Endodermal cell (in vitro differentiated cells): Measurements from ENCODE around the gene MAP3K3. TPM values are rescaled to one million over a fixed set of nuclear protein-coding genes. Genes with fewer than 3 reads are reported as not detected.

ENCODE experiments used
- DNase-seq: peaks from one replicate; pipeline ENCODE4 v3.0.0-alpha.2; 2017
- H3K27ac ChIP-seq: 2 replicates; pipeline ENCODE4 v1.5.1; 2013; ENCODE audit warnings: mild to moderate bottlenecking, low read depth, low read length, moderate library complexity
- H3K27me3 ChIP-seq: 2 replicates; pipeline ENCODE4 v1.6.1; 2013; ENCODE audit warnings: mild to moderate bottlenecking, low read length, moderate library complexity; ENCODE audit not compliant: insufficient read depth, control insufficient read depth, poor library complexity, severe bottlenecking
- H3K36me3 ChIP-seq: 2 replicates; pipeline ENCODE4 v1.7.0; 2013; ENCODE audit warnings: mild to moderate bottlenecking, low read length, moderate library complexity; ENCODE audit not compliant: control insufficient read depth, insufficient read depth
- H3K4me1 ChIP-seq: one replicate; pipeline ENCODE4 v1.7.0; 2013; ENCODE audit warnings: low read length; ENCODE audit not compliant: control insufficient read depth, insufficient read depth
- H3K4me3 ChIP-seq: 2 replicates; pipeline ENCODE4 v1.5.1; 2013; ENCODE audit warnings: mild to moderate bottlenecking, low read length, moderate library complexity
- H3K9ac ChIP-seq: 2 replicates; pipeline ENCODE4 v1.6.1; 2013; ENCODE audit warnings: mild to moderate bottlenecking, low read length, moderate library complexity; ENCODE audit not compliant: poor library complexity, severe bottlenecking; ENCODE audit errors: extremely low read depth
- H3K9me3 ChIP-seq: 2 replicates; pipeline ENCODE4 v1.6.1; 2013; ENCODE audit warnings: mild to moderate bottlenecking, low read length, moderate library complexity; ENCODE audit not compliant: control insufficient read depth
- H3K27ac Mint-ChIP-seq: 2 replicates; pipeline ENCODE4 v1.8.0; 2020; ENCODE audit warnings: mixed read lengths
- H3K27me3 Mint-ChIP-seq: 2 replicates; pipeline ENCODE4 v1.8.0; 2021; ENCODE audit warnings: mild to moderate bottlenecking, mixed read lengths; ENCODE audit not compliant: insufficient read depth
- H3K36me3 Mint-ChIP-seq: 2 replicates; pipeline ENCODE4 v1.8.0; 2020; ENCODE audit warnings: low read depth, mixed read lengths
- H3K4me1 Mint-ChIP-seq: 2 replicates; pipeline ENCODE4 v1.8.0; 2020; ENCODE audit warnings: mixed read lengths
- H3K4me3 Mint-ChIP-seq: 2 replicates; pipeline ENCODE4 v1.8.0; 2020; ENCODE audit warnings: mild to moderate bottlenecking, moderate library complexity, mixed read lengths
- H3K9me3 Mint-ChIP-seq: 2 replicates; pipeline ENCODE4 v1.8.0; 2020; ENCODE audit warnings: mild to moderate bottlenecking, mixed read lengths
- WGBS, 2 experiments: methylation state at CpG; one replicate each; pipeline versions ENCODE4 v1.1.5 to v1.1.7; 2013; ENCODE audit warnings: missing lambda C conversion rate in 2 of 2, mixed read lengths in 1 of 2; ENCODE audit not compliant: insufficient coverage in 1 of 2, insufficient read length in 1 of 2; 5-methylcytosine and 5-hydroxymethylcytosine counted together
- total RNA-seq, 2 donors: library from RNA; stranded (reverse); fragmentation: NEBNext Ultra II Directional in 1 of 2; extraction: Animal tissue kit (Norgen Biotek cat#: 25700) in 1 of 2; gene quantifications; 2 replicates in 1 of 2; 3 replicates in 1 of 2; pipeline ENCODE4 v1.2.1, GENCODE V29; 2021
- TF ChIP-seq, protein P1 (sequence below): fragments of 200-600 bp; sonication (generic); conservative IDR thresholded peaks from 2 replicates; pipeline ENCODE4 v1.5.0; 2021; ENCODE audit warnings: antibody characterized with exemption, mild to moderate bottlenecking

The MAP3K3 gene
- total RNA-seq, 2 donors from 2014 or later, result 19.9 to 23.3 TPM

DNA sequence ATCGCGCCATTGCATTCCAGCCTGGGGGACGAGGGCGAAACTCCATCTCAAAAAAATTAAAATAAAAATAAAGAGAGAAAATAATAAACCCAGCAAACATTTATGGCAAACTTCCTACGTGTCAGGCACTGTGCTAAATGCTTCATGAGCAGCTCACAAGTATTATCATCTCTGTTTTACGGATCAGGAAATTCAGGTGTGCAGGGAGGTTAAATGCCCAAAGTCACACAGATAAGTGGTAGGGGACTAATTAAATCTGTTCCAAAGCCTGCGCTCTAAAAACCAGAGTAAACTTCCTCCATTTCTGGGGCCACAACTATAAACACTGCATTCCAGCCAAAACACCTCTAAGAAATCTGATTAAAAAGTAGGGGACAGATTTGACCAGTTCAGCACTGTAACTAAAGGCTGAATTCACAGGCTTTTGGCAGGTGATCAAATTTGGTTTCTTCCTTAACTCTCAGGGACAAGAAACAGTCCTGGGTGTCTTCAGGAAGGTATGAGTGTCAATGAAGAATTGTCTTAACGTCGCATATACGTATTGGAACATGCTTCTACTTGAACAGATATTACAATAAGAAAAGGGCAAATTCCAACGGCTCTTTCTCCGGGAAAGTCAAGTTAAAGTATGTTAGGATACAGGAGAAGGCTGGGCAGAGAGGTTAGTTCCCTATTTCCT lies 118.4 kb downstream of the MAP3K3 start:
- Histone ChIP-seq H3K4me1 (no peaks in the 10 kb centered on the region), H3K27ac (no peak overlapping the region), H3K36me3 (peaks cover 3% of the 10 kb centered on the region), H3K9ac (peak overlapping the region; percentile 80), H3K9me3 (no peaks in the 10 kb centered on the region), H3K27me3 (no peaks in the 10 kb centered on the region), H3K4me3 (peak overlapping the region; percentile 98)
- Mint-ChIP-seq H3K36me3 (peaks cover 5% of the 10 kb centered on the region), H3K4me3 (peak overlapping the region; percentile 87), H3K4me1 (peaks cover 5% of the 10 kb centered on the region), H3K9me3 (no peaks in the 10 kb centered on the region), H3K27ac (peak overlapping the region; percentile 92), H3K27me3 (no peaks in the 10 kb centered on the region)
- DNase-seq, result no peak
- 39 to 44% methylated on average over 5 to 7 of the region's 12 CpGs for WGBS, 2 experiments
- TF ChIP-seq, protein P1, sequence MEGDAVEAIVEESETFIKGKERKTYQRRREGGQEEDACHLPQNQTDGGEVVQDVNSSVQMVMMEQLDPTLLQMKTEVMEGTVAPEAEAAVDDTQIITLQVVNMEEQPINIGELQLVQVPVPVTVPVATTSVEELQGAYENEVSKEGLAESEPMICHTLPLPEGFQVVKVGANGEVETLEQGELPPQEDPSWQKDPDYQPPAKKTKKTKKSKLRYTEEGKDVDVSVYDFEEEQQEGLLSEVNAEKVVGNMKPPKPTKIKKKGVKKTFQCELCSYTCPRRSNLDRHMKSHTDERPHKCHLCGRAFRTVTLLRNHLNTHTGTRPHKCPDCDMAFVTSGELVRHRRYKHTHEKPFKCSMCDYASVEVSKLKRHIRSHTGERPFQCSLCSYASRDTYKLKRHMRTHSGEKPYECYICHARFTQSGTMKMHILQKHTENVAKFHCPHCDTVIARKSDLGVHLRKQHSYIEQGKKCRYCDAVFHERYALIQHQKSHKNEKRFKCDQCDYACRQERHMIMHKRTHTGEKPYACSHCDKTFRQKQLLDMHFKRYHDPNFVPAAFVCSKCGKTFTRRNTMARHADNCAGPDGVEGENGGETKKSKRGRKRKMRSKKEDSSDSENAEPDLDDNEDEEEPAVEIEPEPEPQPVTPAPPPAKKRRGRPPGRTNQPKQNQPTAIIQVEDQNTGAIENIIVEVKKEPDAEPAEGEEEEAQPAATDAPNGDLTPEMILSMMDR, result no peak

DNA sequence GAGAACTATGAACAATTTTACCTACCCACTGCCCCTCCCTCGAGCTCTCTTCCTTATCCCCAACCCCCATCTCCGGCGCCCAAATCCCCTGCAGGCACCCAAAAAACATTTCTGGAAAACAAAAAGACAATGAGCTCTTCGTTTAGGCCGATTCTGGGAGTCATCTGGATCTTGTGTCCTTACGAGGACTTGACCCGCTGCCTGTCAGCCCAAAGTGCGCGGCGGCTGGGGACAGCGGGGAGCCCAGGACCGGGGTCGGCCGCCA lies 118.9 kb downstream of the MAP3K3 start:
- Histone ChIP-seq H3K4me3 (peak overlapping the region; percentile 98), H3K36me3 (peaks cover 8% of the 10 kb centered on the region), H3K4me1 (no peaks in the 10 kb centered on the region), H3K9me3 (no peaks in the 10 kb centered on the region), H3K9ac (peak overlapping the region; percentile 80), H3K27me3 (no peaks in the 10 kb centered on the region), H3K27ac (peak overlapping the region; percentile 96)
- WGBS, 2 experiments, result 0% methylated on average over 6 to 14 of the region's 14 CpGs
- peak overlapping the region; percentile 92 for H3K27ac Mint-ChIP-seq
- peaks cover 9% of the 10 kb centered on the region for H3K36me3 Mint-ChIP-seq
- H3K27me3 Mint-ChIP-seq, result no peaks in the 10 kb centered on the region
- TF ChIP-seq, protein P1, result no peak
- no peak for DNase-seq
- H3K4me3 Mint-ChIP-seq, result peak overlapping the region; percentile 87
- H3K9me3 Mint-ChIP-seq, result no peaks in the 10 kb centered on the region
- peaks cover 5% of the 10 kb centered on the region for H3K4me1 Mint-ChIP-seq

DNA sequence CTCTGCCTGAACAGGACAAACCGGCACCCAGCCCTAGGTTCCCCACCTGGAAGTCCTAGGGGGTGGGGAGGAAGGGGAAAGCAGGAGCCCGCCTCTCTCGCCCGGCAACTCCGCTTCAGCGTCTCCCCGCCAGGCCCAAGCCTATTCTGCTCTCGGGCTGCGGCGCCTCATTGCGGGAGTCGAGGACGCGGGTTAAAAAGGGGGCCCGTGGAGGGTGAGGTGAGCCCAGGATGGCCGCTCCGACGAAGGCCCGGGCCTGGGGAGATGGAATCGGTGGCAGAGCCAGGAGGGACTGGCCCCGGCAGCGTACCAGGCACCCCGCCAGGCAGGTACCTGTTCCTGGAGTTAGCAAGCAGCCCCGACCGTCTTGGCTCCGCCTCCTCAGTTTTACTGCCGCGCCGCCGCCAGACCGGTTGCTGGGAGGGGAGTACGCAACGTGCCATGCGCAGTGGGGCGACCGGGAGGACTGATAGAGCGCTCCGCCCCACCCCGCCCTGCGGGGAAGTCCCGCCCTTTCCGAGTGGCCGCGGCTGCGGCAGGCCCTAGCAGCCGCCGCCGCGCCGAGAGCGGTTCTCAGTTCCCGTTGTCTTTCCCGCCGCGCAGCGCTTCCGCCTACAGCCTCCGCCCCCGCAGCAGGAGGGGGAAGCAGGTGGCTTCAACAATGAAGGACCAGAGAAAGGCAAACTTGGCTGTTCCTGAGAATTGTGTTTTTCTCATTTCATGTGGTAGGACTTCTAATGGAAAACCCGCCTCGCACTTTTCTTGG lies 119.4 kb downstream of the MAP3K3 start, which contains the start of gene STRADA:
Gene STRADA (minus strand): TSS at position 392 of the 766 bp plus-strand sequence. CDS start 13,430 bp downstream, outside the sequence.
- peak within 1 kb of the TSS; percentile 87 for H3K4me3 Mint-ChIP-seq
- peak within 1 kb of the TSS; percentile 93 for H3K27ac Mint-ChIP-seq
- Histone ChIP-seq H3K36me3 (peaks cover 12% of the 10 kb centered on the region), H3K27me3 (no peaks in the 10 kb centered on the region), H3K9ac (peak within 1 kb of the TSS; percentile 80), H3K4me1 (no peaks in the 10 kb centered on the region), H3K27ac (peak within 1 kb of the TSS; percentile 96), H3K9me3 (no peaks in the 10 kb centered on the region), H3K4me3 (peak within 1 kb of the TSS; percentile 98)
- peaks cover 11% of the 10 kb centered on the region for H3K36me3 Mint-ChIP-seq
- H3K9me3 Mint-ChIP-seq, result no peaks in the 10 kb centered on the region
- peaks cover 5% of the 10 kb centered on the region for H3K4me1 Mint-ChIP-seq
- TF ChIP-seq, protein P1, result no peak
- 0 to 1% methylated on average over 19 to 61 of the region's 61 CpGs for WGBS, 2 experiments
- H3K27me3 Mint-ChIP-seq, result no peaks in the 10 kb centered on the region
- DNase-seq, result peak; percentile 100

Other genes with a start within 250 kb of the MAP3K3 start
- 10 to 100 TPM; 24.4 to 27.5 TPM for gene CYB561, start 176.1 kb upstream of the MAP3K3 start, total RNA-seq
- gene ACE, start 145.4 kb upstream of the MAP3K3 start, total RNA-seq, result 10 to 100 TPM in 1 of 2 donors, 1 to 10 TPM in 1; 4.6 to 12.5 TPM
- under 1 TPM; 0.79 to 0.95 TPM for gene KCNH6, start 99.1 kb upstream of the MAP3K3 start, total RNA-seq
- 100 to 1,000 TPM in 1 of 2 donors, 10 to 100 TPM in 1; 96.0 to 114 TPM for gene DCAF7, start 71.9 kb upstream of the MAP3K3 start, total RNA-seq
- 10 to 100 TPM; 19.6 to 20.3 TPM for gene TACO1, start 21.5 kb upstream of the MAP3K3 start, total RNA-seq
- 100 to 1,000 TPM in 1 of 2 donors, 10 to 100 TPM in 1; 97.5 to 111 TPM for gene LIMD2, start 77.7 kb downstream of the MAP3K3 start, total RNA-seq
- 10 to 100 TPM; 49.7 to 73.1 TPM for gene STRADA, start 119.4 kb downstream of the MAP3K3 start, total RNA-seq
- gene CCDC47, start 151.2 kb downstream of the MAP3K3 start, total RNA-seq, result 10 to 100 TPM; 57.3 to 65.7 TPM
- gene DDX42, start 151.8 kb downstream of the MAP3K3 start, total RNA-seq, result 100 to 1,000 TPM; 154 to 171 TPM
- gene PSMC5, start 205.0 kb downstream of the MAP3K3 start, total RNA-seq, result 100 to 1,000 TPM; 137 TPM
- gene FTSJ3, start 205.2 kb downstream of the MAP3K3 start, total RNA-seq, result 10 to 100 TPM; 58.5 to 72.3 TPM
- 10 to 100 TPM; 68.8 to 82.1 TPM for gene SMARCD2, start 220.3 kb downstream of the MAP3K3 start, total RNA-seq